Measurements from ENCODE around the gene HOXA3.
A peak's percentile ranks its signal among the peaks of the same experiment; 100 is the strongest.

The HOXA3 gene

DNA sequence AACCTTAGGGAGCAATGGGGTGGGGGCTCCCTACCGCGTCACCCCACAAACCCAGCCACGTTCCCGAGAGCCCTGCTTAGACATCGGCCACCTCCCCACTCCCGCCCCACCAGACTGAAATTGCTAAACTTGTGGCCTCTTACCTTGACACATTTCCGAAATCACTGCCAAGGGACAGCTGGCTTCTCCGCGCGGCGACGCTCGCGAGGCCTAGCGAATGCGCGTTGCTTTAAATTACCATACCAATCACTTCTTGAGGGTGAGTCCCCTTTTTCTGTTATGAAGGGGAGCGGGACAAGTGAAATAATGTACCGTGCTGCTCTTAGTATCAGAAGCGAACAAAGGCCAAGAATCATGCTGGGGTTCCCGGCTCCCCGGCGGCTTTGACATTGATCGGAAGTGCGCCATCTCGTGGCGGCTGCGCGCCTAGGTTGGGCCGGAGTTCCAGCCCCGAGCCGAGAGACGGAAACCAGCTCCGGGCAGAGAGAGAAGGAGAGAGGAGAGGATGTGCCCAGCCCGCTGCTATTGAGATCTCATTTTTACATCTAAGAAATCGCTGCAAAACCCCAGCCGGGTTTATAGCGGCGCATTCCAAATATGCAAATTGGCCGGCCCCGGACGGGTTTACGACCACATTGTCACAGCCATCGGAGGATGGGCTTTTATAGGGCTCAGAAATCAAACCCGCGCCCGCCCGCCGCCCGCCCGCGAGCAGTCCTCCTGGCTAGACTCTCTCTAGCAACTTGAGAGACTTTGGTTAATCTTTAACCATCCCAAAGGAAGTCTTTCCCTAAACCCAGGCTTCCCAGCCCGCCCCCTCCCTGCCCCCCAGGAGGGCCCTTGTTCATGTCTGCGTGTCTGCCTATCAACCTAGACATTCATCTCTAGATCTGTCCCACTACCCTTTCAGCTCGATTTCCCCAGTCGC lies 27.4 kb upstream of the HOXA3 start:
- Histone ChIP-seq H3K4me3 (ENCODE audit: low read length) (peak overlapping the region; percentile 31), H3K79me2 (ENCODE audit: control insufficient read depth, low read length) (no peaks in the 10 kb centered on the region), H4K20me1 (ENCODE audit: control insufficient read depth, insufficient read depth, low read depth, low read length) (no peaks in the 10 kb centered on the region), H3F3A (ENCODE audit: control insufficient read depth, insufficient read depth) (no peaks in the 10 kb centered on the region), H3K9me2 (replicated peaks; ENCODE audit: control insufficient read depth, low read length) (no peaks in the 10 kb centered on the region), H3K4me1 (ENCODE audit: control insufficient read depth, low read length) (peaks cover 23% of the 10 kb centered on the region), H3K27ac (ENCODE audit: low read depth, low read length) (no peak overlapping the region), H3K36me3 (ENCODE audit: control insufficient read depth, low read length) (no peaks in the 10 kb centered on the region), H3K9me3 (ENCODE audit: control insufficient read depth, insufficient read depth, low read length) (no peaks in the 10 kb centered on the region), H3K27me3 (ENCODE audit: control insufficient read depth, low read length) (peaks cover 49% of the 10 kb centered on the region), H3K4me2 (ENCODE audit: low read length) (peak overlapping the region; percentile 48)
- TF ChIP-seq, protein P1, sequence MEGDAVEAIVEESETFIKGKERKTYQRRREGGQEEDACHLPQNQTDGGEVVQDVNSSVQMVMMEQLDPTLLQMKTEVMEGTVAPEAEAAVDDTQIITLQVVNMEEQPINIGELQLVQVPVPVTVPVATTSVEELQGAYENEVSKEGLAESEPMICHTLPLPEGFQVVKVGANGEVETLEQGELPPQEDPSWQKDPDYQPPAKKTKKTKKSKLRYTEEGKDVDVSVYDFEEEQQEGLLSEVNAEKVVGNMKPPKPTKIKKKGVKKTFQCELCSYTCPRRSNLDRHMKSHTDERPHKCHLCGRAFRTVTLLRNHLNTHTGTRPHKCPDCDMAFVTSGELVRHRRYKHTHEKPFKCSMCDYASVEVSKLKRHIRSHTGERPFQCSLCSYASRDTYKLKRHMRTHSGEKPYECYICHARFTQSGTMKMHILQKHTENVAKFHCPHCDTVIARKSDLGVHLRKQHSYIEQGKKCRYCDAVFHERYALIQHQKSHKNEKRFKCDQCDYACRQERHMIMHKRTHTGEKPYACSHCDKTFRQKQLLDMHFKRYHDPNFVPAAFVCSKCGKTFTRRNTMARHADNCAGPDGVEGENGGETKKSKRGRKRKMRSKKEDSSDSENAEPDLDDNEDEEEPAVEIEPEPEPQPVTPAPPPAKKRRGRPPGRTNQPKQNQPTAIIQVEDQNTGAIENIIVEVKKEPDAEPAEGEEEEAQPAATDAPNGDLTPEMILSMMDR (IDR thresholded peaks at IDR 0.05; ENCODE audit: low read depth, low read length, poor library complexity, severe bottlenecking), result peak; percentile 99
- TF ChIP-seq EZH2phosphoT487 (IDR thresholded peaks at IDR 0.05; ENCODE audit: borderline replicate concordance, low read length), result no peak

DNA sequence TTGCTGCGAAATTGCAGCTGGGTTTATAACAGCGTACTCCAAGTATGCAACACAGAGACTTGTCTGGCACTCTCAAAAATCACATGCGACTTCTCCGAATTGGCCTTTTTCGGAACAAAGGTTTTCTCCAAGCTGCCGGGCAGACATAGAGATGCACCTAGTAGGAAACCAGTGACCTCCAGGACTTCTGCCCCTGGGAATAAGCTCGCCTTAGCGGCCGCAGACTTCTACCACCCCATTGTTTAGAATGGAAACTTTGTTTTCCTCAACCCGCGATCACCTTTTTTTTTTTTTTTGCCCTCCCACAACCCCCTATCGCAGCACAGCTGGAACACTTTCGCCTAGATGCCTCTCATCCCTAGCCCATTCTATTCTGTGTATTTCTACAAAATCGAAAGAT lies 26.6 kb upstream of the HOXA3 start:
- Histone ChIP-seq H4K20me1 (ENCODE audit: control insufficient read depth, insufficient read depth, low read depth, low read length) (no peaks in the 10 kb centered on the region), H3K9me2 (replicated peaks; ENCODE audit: control insufficient read depth, low read length) (no peaks in the 10 kb centered on the region), H3K4me3 (ENCODE audit: low read length) (no peak overlapping the region), H3K27me3 (ENCODE audit: control insufficient read depth, low read length) (peaks cover 50% of the 10 kb centered on the region), H3K4me2 (ENCODE audit: low read length) (no peak overlapping the region), H3F3A (ENCODE audit: control insufficient read depth, insufficient read depth) (no peaks in the 10 kb centered on the region), H3K9me3 (ENCODE audit: control insufficient read depth, insufficient read depth, low read length) (no peaks in the 10 kb centered on the region), H3K4me1 (ENCODE audit: control insufficient read depth, low read length) (peaks cover 16% of the 10 kb centered on the region), H3K36me3 (ENCODE audit: control insufficient read depth, low read length) (no peaks in the 10 kb centered on the region), H3K27ac (ENCODE audit: low read depth, low read length) (no peak overlapping the region), H3K79me2 (ENCODE audit: control insufficient read depth, low read length) (no peaks in the 10 kb centered on the region)
- TF ChIP-seq, protein P1 (IDR thresholded peaks at IDR 0.05; ENCODE audit: low read depth, low read length, poor library complexity, severe bottlenecking), result no peak
- no peak for TF ChIP-seq EZH2phosphoT487 (IDR thresholded peaks at IDR 0.05; ENCODE audit: borderline replicate concordance, low read length)

DNA sequence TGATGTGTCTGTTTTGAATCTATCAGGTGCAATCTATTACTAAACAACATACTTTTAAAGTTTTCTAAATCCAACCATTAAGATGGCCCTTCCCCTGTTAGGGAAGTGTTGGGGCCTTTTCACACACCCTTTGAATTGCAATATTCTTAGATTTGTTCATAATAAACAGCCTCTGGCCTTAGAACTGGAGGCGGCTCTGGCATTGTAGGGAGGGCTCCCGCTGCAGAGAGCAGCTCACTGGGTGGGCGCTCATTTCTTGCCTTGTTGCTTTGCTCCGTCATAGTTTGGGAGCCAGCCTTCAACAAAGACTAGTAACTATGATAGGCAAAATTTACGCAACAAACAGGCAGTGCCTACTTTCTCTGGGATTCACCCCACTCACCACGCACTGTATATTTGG lies 26.0 kb upstream of the HOXA3 start:
- H4K20me1 ChIP-seq (ENCODE audit: control insufficient read depth, insufficient read depth, low read depth, low read length), result no peaks in the 10 kb centered on the region
- no peaks in the 10 kb centered on the region for H3K79me2 ChIP-seq (ENCODE audit: control insufficient read depth, low read length)
- TF ChIP-seq, protein P1 (IDR thresholded peaks at IDR 0.05; ENCODE audit: low read depth, low read length, poor library complexity, severe bottlenecking), result no peak
- no peak for TF ChIP-seq EZH2phosphoT487 (IDR thresholded peaks at IDR 0.05; ENCODE audit: borderline replicate concordance, low read length)
- no peaks in the 10 kb centered on the region for H3F3A ChIP-seq (ENCODE audit: control insufficient read depth, insufficient read depth)
- no peaks in the 10 kb centered on the region for H3K9me3 ChIP-seq (ENCODE audit: control insufficient read depth, insufficient read depth, low read length)
- no peak overlapping the region for H3K4me2 ChIP-seq (ENCODE audit: low read length)
- no peaks in the 10 kb centered on the region for H3K36me3 ChIP-seq (ENCODE audit: control insufficient read depth, low read length)
- H3K9me2 ChIP-seq (replicated peaks; ENCODE audit: control insufficient read depth, low read length), result no peaks in the 10 kb centered on the region
- no peak overlapping the region for H3K27ac ChIP-seq (ENCODE audit: low read depth, low read length)
- peaks cover 50% of the 10 kb centered on the region for H3K27me3 ChIP-seq (ENCODE audit: control insufficient read depth, low read length)
- H3K4me1 ChIP-seq (ENCODE audit: control insufficient read depth, low read length), result peaks cover 16% of the 10 kb centered on the region
- H3K4me3 ChIP-seq (ENCODE audit: low read length), result no peak overlapping the region

Measured in DOHH2 (cell line).